ENCODE results near the gene DAP3. TPM values are rescaled to one million over a fixed set of nuclear protein-coding genes. Genes with fewer than 3 reads are reported as not detected.
"Not testable (repeated sequence)": the region's sequence is repeated elsewhere in the genome, so short reads cannot be mapped to it uniquely, and the experiment has no call there.

The DAP3 gene
- total RNA-seq, 1 donor from 2014 or later = 120 TPM

DNA sequence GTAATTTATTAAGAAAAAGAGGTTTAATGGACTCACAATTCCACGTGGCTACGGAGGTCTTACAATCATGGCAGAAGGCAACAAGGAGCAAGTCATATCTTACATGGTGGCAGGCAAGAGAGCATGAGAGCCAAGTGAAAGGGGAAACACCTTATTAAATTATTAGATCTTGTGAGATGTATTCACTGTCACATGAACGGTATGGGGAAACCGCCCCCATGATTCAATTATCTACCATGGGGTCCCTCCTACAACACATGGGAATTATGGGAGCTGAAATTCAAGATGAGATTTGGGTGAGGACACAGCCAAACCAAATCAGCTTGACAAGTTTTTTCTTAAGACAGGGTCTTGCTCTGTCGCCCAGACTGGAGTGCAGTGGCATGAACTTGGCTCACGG, 14.3 kb downstream of the DAP3 start:
- Mint-ChIP-seq H3K9me3 (ENCODE audit: unreplicated experiment) (no peaks in the 10 kb centered on the region), H3K36me3 (ENCODE audit: low read depth, unreplicated experiment) (peaks cover 10% of the 10 kb centered on the region), H3K4me3 (ENCODE audit: unreplicated experiment) (no peak overlapping the region), H3K27me3 (ENCODE audit: unreplicated experiment) (peaks cover 3% of the 10 kb centered on the region), H3K4me1 (ENCODE audit: unreplicated experiment) (no peaks in the 10 kb centered on the region), H3K27ac (ENCODE audit: unreplicated experiment) (no peak overlapping the region)
- no peak for DNase-seq (ENCODE audit: low spot score)
- TF ChIP-seq, protein P1, sequence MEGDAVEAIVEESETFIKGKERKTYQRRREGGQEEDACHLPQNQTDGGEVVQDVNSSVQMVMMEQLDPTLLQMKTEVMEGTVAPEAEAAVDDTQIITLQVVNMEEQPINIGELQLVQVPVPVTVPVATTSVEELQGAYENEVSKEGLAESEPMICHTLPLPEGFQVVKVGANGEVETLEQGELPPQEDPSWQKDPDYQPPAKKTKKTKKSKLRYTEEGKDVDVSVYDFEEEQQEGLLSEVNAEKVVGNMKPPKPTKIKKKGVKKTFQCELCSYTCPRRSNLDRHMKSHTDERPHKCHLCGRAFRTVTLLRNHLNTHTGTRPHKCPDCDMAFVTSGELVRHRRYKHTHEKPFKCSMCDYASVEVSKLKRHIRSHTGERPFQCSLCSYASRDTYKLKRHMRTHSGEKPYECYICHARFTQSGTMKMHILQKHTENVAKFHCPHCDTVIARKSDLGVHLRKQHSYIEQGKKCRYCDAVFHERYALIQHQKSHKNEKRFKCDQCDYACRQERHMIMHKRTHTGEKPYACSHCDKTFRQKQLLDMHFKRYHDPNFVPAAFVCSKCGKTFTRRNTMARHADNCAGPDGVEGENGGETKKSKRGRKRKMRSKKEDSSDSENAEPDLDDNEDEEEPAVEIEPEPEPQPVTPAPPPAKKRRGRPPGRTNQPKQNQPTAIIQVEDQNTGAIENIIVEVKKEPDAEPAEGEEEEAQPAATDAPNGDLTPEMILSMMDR (IDR thresholded peaks at IDR 0.05; ENCODE audit: unreplicated experiment) = no peak

DNA sequence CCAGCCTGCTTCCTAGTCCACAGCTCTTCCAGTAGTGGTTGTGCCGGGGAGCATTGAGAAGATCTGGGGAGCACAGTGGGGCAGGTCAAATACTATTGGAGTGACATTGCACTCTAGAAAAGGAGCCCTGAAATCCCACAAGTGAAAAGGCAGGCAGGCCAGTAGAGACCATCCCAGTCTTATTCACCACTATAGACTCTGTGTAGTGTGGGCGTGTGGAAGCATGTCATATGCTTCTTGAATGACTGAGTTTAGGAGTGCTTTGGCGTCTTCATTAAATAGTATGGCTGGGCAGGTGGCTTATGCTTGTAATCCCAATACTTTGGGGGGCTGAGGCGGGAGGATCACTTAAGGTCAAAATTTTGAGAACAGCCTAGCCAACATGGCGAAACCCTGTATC, 15.5 kb downstream of the DAP3 start:
- not testable (repeated sequence) for DNase-seq (ENCODE audit: low spot score); H3K4me3 Mint-ChIP-seq (ENCODE audit: unreplicated experiment); H3K27ac Mint-ChIP-seq (ENCODE audit: unreplicated experiment); H3K36me3 Mint-ChIP-seq (ENCODE audit: low read depth, unreplicated experiment); H3K4me1 Mint-ChIP-seq (ENCODE audit: unreplicated experiment); H3K9me3 Mint-ChIP-seq (ENCODE audit: unreplicated experiment); H3K27me3 Mint-ChIP-seq (ENCODE audit: unreplicated experiment)

DNA sequence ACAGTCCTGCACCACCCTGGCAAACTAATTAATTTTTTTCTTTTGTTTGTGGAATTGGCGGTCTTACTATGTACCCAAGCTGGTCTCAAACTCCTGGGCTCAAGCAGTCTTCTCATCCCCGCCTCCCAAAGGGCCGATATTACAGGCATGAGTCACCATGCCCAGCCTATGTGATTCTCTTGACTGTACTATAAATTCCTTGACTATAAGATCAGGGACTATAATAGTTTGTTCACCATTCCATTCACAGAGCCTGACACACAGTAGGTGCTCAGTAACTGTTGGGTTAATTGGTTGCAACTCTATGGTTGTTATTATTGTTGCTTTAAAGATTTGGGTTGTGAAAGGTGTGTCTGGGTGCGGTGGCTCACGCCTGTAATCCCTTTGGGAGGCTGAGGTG, 17.2 kb downstream of the DAP3 start:
- no peak overlapping the region for H3K4me3 Mint-ChIP-seq (ENCODE audit: unreplicated experiment)

DNA sequence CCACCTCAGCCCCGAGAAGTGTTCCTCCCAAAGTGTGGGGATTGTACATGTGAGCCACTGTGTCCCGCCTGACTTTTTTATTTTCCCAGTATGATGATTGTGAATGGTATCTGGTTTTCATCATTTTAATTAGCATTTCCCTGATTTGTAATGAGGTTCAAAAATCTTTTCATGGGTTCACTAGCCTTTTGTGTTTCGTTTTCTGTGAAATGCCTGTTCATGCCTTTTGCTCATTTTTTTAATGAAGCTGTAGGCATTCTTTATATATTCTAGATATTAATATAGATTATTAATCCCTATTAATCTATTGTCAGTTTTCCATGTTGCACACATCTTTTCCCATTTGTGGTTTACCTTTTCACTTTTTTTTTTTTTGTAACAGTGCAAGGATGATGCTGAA, 20.5 kb downstream of the DAP3 start:
- no peaks in the 10 kb centered on the region for H3K9me3 Mint-ChIP-seq (ENCODE audit: unreplicated experiment)
- no peak for DNase-seq (ENCODE audit: low spot score)
- H3K27me3 Mint-ChIP-seq (ENCODE audit: unreplicated experiment) = no peaks in the 10 kb centered on the region
- peak overlapping the region; percentile 42 for H3K4me3 Mint-ChIP-seq (ENCODE audit: unreplicated experiment)
- H3K36me3 Mint-ChIP-seq (ENCODE audit: low read depth, unreplicated experiment) = peaks cover 4% of the 10 kb centered on the region
- peak overlapping the region; percentile 18 for H3K27ac Mint-ChIP-seq (ENCODE audit: unreplicated experiment)
- TF ChIP-seq, protein P1 (IDR thresholded peaks at IDR 0.05; ENCODE audit: unreplicated experiment) = no peak
- H3K4me1 Mint-ChIP-seq (ENCODE audit: unreplicated experiment) = no peaks in the 10 kb centered on the region

More for the DNA sequence above, 17.2 kb downstream of the DAP3 start:
- no peaks in the 10 kb centered on the region for H3K9me3 Mint-ChIP-seq (ENCODE audit: unreplicated experiment)
- H3K36me3 Mint-ChIP-seq (ENCODE audit: low read depth, unreplicated experiment) = peaks cover 4% of the 10 kb centered on the region
- no peak overlapping the region for H3K27ac Mint-ChIP-seq (ENCODE audit: unreplicated experiment)
- DNase-seq (ENCODE audit: low spot score) = no peak
- TF ChIP-seq, protein P1 (IDR thresholded peaks at IDR 0.05; ENCODE audit: unreplicated experiment) = no peak
- H3K27me3 Mint-ChIP-seq (ENCODE audit: unreplicated experiment) = peaks cover 3% of the 10 kb centered on the region
- H3K4me1 Mint-ChIP-seq (ENCODE audit: unreplicated experiment) = no peaks in the 10 kb centered on the region

DNA sequence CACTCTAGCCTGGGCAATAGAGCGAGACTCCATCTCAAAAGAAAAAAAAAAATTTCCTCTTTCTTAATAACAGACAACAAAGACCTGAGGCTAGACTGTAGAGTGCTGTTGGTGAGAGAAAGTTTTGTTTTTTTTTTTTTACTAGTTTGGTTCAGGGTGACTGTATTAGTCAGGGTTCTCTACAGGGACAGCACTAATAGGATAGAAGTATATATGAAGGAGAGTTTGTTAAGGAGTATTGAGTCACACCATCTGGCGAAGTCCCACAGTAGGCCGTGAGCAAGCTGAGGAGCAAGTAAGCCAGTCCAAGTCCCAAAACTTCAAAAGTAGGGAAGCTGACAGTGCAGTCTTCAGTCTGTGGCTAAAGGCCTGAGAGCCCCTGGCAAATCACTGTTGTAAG, 22.6 kb downstream of the DAP3 start:
- peaks cover 13% of the 10 kb centered on the region for H3K36me3 Mint-ChIP-seq (ENCODE audit: low read depth, unreplicated experiment)
- H3K4me1 Mint-ChIP-seq (ENCODE audit: unreplicated experiment); H3K9me3 Mint-ChIP-seq (ENCODE audit: unreplicated experiment); H3K27ac Mint-ChIP-seq (ENCODE audit: unreplicated experiment); H3K27me3 Mint-ChIP-seq (ENCODE audit: unreplicated experiment); DNase-seq (ENCODE audit: low spot score); H3K4me3 Mint-ChIP-seq (ENCODE audit: unreplicated experiment): not testable (repeated sequence)

DNA sequence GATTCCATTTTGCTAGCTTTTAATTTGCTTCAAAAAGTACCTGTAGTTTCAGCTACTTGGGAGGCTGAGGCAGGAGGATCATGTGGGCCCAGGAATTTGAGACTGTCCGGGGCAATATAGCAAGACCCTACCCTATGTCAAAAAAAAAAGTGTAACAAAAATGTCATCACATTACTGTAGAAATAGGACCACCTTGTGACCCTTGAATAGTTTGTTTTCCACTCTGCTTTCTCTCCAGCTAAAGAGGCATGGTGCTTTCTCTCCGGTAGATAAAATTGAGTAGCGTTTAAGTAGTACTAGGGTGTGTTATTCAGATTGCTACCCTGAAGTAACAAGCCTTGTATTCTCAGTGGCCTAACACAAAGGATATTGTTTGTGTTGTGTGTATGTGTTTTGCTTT, 23.7 kb downstream of the DAP3 start:
- DNase-seq (ENCODE audit: low spot score); H3K27ac Mint-ChIP-seq (ENCODE audit: unreplicated experiment); H3K9me3 Mint-ChIP-seq (ENCODE audit: unreplicated experiment); H3K4me1 Mint-ChIP-seq (ENCODE audit: unreplicated experiment); H3K4me3 Mint-ChIP-seq (ENCODE audit: unreplicated experiment); H3K27me3 Mint-ChIP-seq (ENCODE audit: unreplicated experiment): not testable (repeated sequence)
- H3K36me3 Mint-ChIP-seq (ENCODE audit: low read depth, unreplicated experiment) = peaks cover 13% of the 10 kb centered on the region

DNA sequence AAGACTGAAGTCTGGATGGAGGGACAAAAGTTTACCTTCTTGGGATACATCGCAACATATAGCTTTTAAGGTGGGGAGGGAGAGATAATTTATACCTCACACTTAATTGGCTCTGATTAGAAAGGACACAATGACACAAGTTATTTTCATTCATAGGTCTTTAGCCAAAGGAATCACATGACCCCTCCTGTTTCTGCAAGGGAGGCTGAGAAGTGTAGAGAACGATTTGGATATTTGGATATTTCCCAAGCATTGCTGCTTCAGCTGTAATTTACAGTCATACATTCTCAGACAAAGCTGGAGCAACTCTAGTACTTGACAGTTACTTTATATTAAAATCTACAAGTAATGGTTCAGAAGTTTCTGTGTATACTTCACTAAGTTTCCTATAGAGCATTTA, 24.2 kb downstream of the DAP3 start:
- no peak for DNase-seq (ENCODE audit: low spot score)
- H3K4me1 Mint-ChIP-seq (ENCODE audit: unreplicated experiment) = no peaks in the 10 kb centered on the region
- no peak overlapping the region for H3K27ac Mint-ChIP-seq (ENCODE audit: unreplicated experiment)
- peaks cover 13% of the 10 kb centered on the region for H3K36me3 Mint-ChIP-seq (ENCODE audit: low read depth, unreplicated experiment)
- no peak overlapping the region for H3K4me3 Mint-ChIP-seq (ENCODE audit: unreplicated experiment)
- H3K27me3 Mint-ChIP-seq (ENCODE audit: unreplicated experiment) = peaks cover 2% of the 10 kb centered on the region
- H3K9me3 Mint-ChIP-seq (ENCODE audit: unreplicated experiment) = no peaks in the 10 kb centered on the region
- TF ChIP-seq, protein P1 (IDR thresholded peaks at IDR 0.05; ENCODE audit: unreplicated experiment) = no peak

DNA sequence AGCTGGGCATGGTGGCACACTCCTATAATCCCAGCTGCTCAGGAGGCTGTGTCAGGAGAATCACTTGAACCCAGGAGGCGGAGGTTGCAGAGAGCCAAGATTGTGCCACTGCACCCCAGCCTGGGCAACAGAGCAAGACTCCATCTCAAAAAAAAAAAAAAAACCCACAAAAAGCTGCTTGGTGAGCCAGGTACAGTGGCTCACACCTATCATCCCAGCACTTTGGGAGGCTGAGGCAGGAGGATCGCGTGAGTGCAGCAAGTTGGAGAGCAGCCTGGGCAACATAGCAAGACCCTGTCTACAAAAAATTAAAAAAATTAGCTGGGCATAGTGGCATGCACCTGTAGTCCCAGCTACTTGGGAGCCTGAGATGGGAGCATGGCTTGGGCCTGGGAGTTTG, 26.2 kb downstream of the DAP3 start:
- not testable (repeated sequence) for H3K27ac Mint-ChIP-seq (ENCODE audit: unreplicated experiment); H3K36me3 Mint-ChIP-seq (ENCODE audit: low read depth, unreplicated experiment); DNase-seq (ENCODE audit: low spot score); H3K4me3 Mint-ChIP-seq (ENCODE audit: unreplicated experiment); H3K27me3 Mint-ChIP-seq (ENCODE audit: unreplicated experiment); H3K4me1 Mint-ChIP-seq (ENCODE audit: unreplicated experiment); H3K9me3 Mint-ChIP-seq (ENCODE audit: unreplicated experiment)

All from endothelial cell (in vitro differentiated cells).